Activated CD4-positive, alpha-beta T cell treated with anti-CD3 and anti-CD28 coated beads for 36 hours (primary cell): ENCODE results near the gene MESD. TPM values are rescaled to one million over a fixed set of nuclear protein-coding genes. Genes with fewer than 3 reads are reported as not detected.

Experiments
- ATAC-seq: fragments of 200-7000 bp; cut with Tn5 transposase; one replicate; pipeline ENCODE4 v1.10.0; 2021; ENCODE audit warnings: mild to moderate bottlenecking, moderate library complexity
- CTCF ChIA-PET: fragments of 350-600 bp; sonication (Branson Sonifier 250); formaldehyde crosslinking; loops from one replicate; lab custom pipeline; 2021; ENCODE audit warnings: antibody characterized with exemption; lab: Charles Lee
- POLR2A ChIA-PET: fragments of 350-600 bp; sonication (Branson Sonifier 250); formaldehyde crosslinking; loops from one replicate; lab custom pipeline; 2021; ENCODE audit warnings: antibody characterized with exemption, inconsistent platforms; lab: Charles Lee
- DNase-seq: peaks from one replicate; pipeline ENCODE4 v3.0.0-alpha.2; 2020
- H3K27ac Mint-ChIP-seq: one replicate; pipeline ENCODE4 v1.8.0; 2021; ENCODE audit warnings: mixed read lengths
- H3K27me3 Mint-ChIP-seq: one replicate; pipeline ENCODE4 v1.8.0; 2021; ENCODE audit warnings: mixed read lengths
- H3K36me3 Mint-ChIP-seq: one replicate; pipeline ENCODE4 v1.8.0; 2021; ENCODE audit warnings: low read depth, mixed read lengths
- H3K4me1 Mint-ChIP-seq: one replicate; pipeline ENCODE4 v1.8.0; 2021; ENCODE audit warnings: mixed read lengths
- H3K4me3 Mint-ChIP-seq: one replicate; pipeline ENCODE4 v1.8.0; 2021; ENCODE audit warnings: mild to moderate bottlenecking, moderate library complexity, mixed read lengths
- H3K9me3 Mint-ChIP-seq: one replicate; pipeline ENCODE4 v1.8.0; 2021; ENCODE audit warnings: low read depth, mixed read lengths
- intact Hi-C, 2 experiments: fragments of 100-400 bp; cut with DNase I in 1 of 2; cut with micrococcal nuclease in 1 of 2; formaldehyde crosslinking; loops; one replicate each; pipeline versions ENCODE4 v1.14.2 to v1.15.1; 2022 to 2024; cut with DNase I, micrococcal nuclease
- total RNA-seq, 2 experiments: library from RNA; stranded (reverse); gene quantifications; one replicate each; pipeline ENCODE4 v1.2.3, GENCODE V29; 2021

Gene MESD
- total RNA-seq, 2 experiments from 2014 or later = 18.6 to 21.7 TPM

GRCh38 chr15:80937718-80938117 lies 51.9 kb downstream of the MESD start:
- H3K4me3 Mint-ChIP-seq = no peak overlapping the region
- ChIA-PET POLR2A (no interaction called here), CTCF (interaction anchor here (0.7 to 1.2 kb wide), 2 partner anchors 11 to 32 kb away, joined by 4 read pairs; no protein-coding TSS in a partner anchor)
- peaks cover 7% of the 10 kb centered on the region for H3K36me3 Mint-ChIP-seq
- no peaks in the 10 kb centered on the region for H3K9me3 Mint-ChIP-seq
- no peaks in the 10 kb centered on the region for H3K27me3 Mint-ChIP-seq
- no peaks in the 10 kb centered on the region for H3K4me1 Mint-ChIP-seq
- intact Hi-C loops = no loop called here
- no peak overlapping the region for H3K27ac Mint-ChIP-seq
- DNase-seq (no peak), ATAC-seq (no peak)

- H3K4me3 Mint-ChIP-seq = no peak overlapping the region
- H3K27me3 Mint-ChIP-seq = no peaks in the 10 kb centered on the region
- POLR2A ChIA-PET = no interaction called here
- no peaks in the 10 kb centered on the region for H3K4me1 Mint-ChIP-seq
- ATAC-seq = no peak
- no peak overlapping the region for H3K27ac Mint-ChIP-seq
- DNase-seq = no peak
- H3K36me3 Mint-ChIP-seq = peaks cover 7% of the 10 kb centered on the region
- CTCF ChIA-PET = interaction anchor here (1.0 kb wide), 1 partner anchor 38 kb away, joined by 3 read pairs; no protein-coding TSS in a partner anchor
- intact Hi-C loops = no loop called here
- no peaks in the 10 kb centered on the region for H3K9me3 Mint-ChIP-seq
Measured at GRCh38 chr15:80936288-80937078, 53.1 kb downstream of the MESD start.

GRCh38 chr15:80934761-80935221 lies 54.8 kb downstream of the MESD start:
- intact Hi-C loops = no loop called here
- DNase-seq (no peak), ATAC-seq (no peak)
- H3K36me3 Mint-ChIP-seq = peaks cover 8% of the 10 kb centered on the region
- ChIA-PET CTCF (interaction anchor here (0.8 to 1.8 kb wide), 3 partner anchors 139 to 1052 kb away, joined by 3 to 5 read pairs (median 3); no protein-coding TSS in a partner anchor), POLR2A (no interaction called here)
- H3K27me3 Mint-ChIP-seq = no peaks in the 10 kb centered on the region
- H3K27ac Mint-ChIP-seq = no peak overlapping the region
- no peaks in the 10 kb centered on the region for H3K9me3 Mint-ChIP-seq
- no peak overlapping the region for H3K4me3 Mint-ChIP-seq
- H3K4me1 Mint-ChIP-seq = no peaks in the 10 kb centered on the region

- POLR2A ChIA-PET = no interaction called here
- CTCF ChIA-PET = no interaction called here
- H3K27me3 Mint-ChIP-seq = no peaks in the 10 kb centered on the region
- no peak overlapping the region for H3K4me3 Mint-ChIP-seq
- intact Hi-C loops = no loop called here
- no peak for ATAC-seq
- H3K4me1 Mint-ChIP-seq = no peaks in the 10 kb centered on the region
- DNase-seq = no peak
- peaks cover 8% of the 10 kb centered on the region for H3K36me3 Mint-ChIP-seq
- H3K27ac Mint-ChIP-seq = no peak overlapping the region
- no peaks in the 10 kb centered on the region for H3K9me3 Mint-ChIP-seq
Measured at GRCh38 chr15:80932989-80933388, 56.6 kb downstream of the MESD start.

GRCh38 chr15:80932513-80932815 lies 57.2 kb downstream of the MESD start:
- H3K36me3 Mint-ChIP-seq = peaks cover 8% of the 10 kb centered on the region
- no peak overlapping the region for H3K27ac Mint-ChIP-seq
- no peaks in the 10 kb centered on the region for H3K4me1 Mint-ChIP-seq
- DNase-seq (no peak), ATAC-seq (no peak)
- no peaks in the 10 kb centered on the region for H3K9me3 Mint-ChIP-seq
- CTCF ChIA-PET = no interaction called here
- no peaks in the 10 kb centered on the region for H3K27me3 Mint-ChIP-seq
- intact Hi-C loops = no loop called here
- H3K4me3 Mint-ChIP-seq = no peak overlapping the region
- POLR2A ChIA-PET = no interaction called here

- peaks cover 8% of the 10 kb centered on the region for H3K36me3 Mint-ChIP-seq
- H3K4me3 Mint-ChIP-seq = no peak overlapping the region
- no peaks in the 10 kb centered on the region for H3K27me3 Mint-ChIP-seq
- intact Hi-C loops = no loop called here
- ChIA-PET POLR2A (no interaction called here), CTCF (no interaction called here)
- DNase-seq = no peak
- H3K27ac Mint-ChIP-seq = no peak overlapping the region
- no peaks in the 10 kb centered on the region for H3K9me3 Mint-ChIP-seq
- no peaks in the 10 kb centered on the region for H3K4me1 Mint-ChIP-seq
- ATAC-seq = no peak
Measured at GRCh38 chr15:80931721-80932512, 57.7 kb downstream of the MESD start.

- Mint-ChIP-seq H3K27ac (no peak overlapping the region), H3K9me3 (no peaks in the 10 kb centered on the region), H3K27me3 (no peaks in the 10 kb centered on the region), H3K4me3 (no peak overlapping the region), H3K36me3 (peaks cover 4% of the 10 kb centered on the region), H3K4me1 (no peaks in the 10 kb centered on the region)
- POLR2A ChIA-PET = no interaction called here
- DNase-seq (no peak), ATAC-seq (no peak)
- CTCF ChIA-PET = no interaction called here
- intact Hi-C loops = no loop called here
Measured at GRCh38 chr15:80931191-80931590, 58.4 kb downstream of the MESD start.

GRCh38 chr15:80929689-80930088 lies 59.9 kb downstream of the MESD start:
- H3K4me1 Mint-ChIP-seq = no peaks in the 10 kb centered on the region
- intact Hi-C loops = no loop called here
- ATAC-seq (no peak), DNase-seq (no peak)
- no peaks in the 10 kb centered on the region for H3K9me3 Mint-ChIP-seq
- no peaks in the 10 kb centered on the region for H3K27me3 Mint-ChIP-seq
- H3K27ac Mint-ChIP-seq = no peak overlapping the region
- H3K4me3 Mint-ChIP-seq = no peak overlapping the region
- ChIA-PET CTCF (no interaction called here), POLR2A (no interaction called here)
- peaks cover 2% of the 10 kb centered on the region for H3K36me3 Mint-ChIP-seq

- no peak for ATAC-seq
- no peak overlapping the region for H3K4me3 Mint-ChIP-seq
- no peaks in the 10 kb centered on the region for H3K4me1 Mint-ChIP-seq
- intact Hi-C loops = no loop called here
- no peak for DNase-seq
- ChIA-PET POLR2A (no interaction called here), CTCF (no interaction called here)
- no peaks in the 10 kb centered on the region for H3K9me3 Mint-ChIP-seq
- no peak overlapping the region for H3K27ac Mint-ChIP-seq
- peaks cover 2% of the 10 kb centered on the region for H3K36me3 Mint-ChIP-seq
- H3K27me3 Mint-ChIP-seq = no peaks in the 10 kb centered on the region
Measured at GRCh38 chr15:80929225-80929624, 60.4 kb downstream of the MESD start.

- ATAC-seq (no peak), DNase-seq (no peak)
- H3K4me1 Mint-ChIP-seq = peaks cover 6% of the 10 kb centered on the region
- H3K27ac Mint-ChIP-seq = no peak overlapping the region
- ChIA-PET POLR2A (no interaction called here), CTCF (interaction anchor here (0.6 to 1.1 kb wide), 2 partner anchors 29 to 44 kb away, joined by 3 to 4 read pairs; no protein-coding TSS in a partner anchor)
- intact Hi-C loops = no loop called here
- H3K4me3 Mint-ChIP-seq = no peak overlapping the region
- no peaks in the 10 kb centered on the region for H3K27me3 Mint-ChIP-seq
- peaks cover 2% of the 10 kb centered on the region for H3K36me3 Mint-ChIP-seq
- no peaks in the 10 kb centered on the region for H3K9me3 Mint-ChIP-seq
Measured at GRCh38 chr15:80926126-80926525, 63.5 kb downstream of the MESD start.

- H3K4me3 Mint-ChIP-seq = no peak overlapping the region
- ATAC-seq (no peak), DNase-seq (no peak)
- H3K36me3 Mint-ChIP-seq = peaks cover under 1% of the 10 kb centered on the region
- POLR2A ChIA-PET = no interaction called here
- CTCF ChIA-PET = interaction anchor here (1.1 kb wide), 1 partner anchor 45 kb away, joined by 4 read pairs; no protein-coding TSS in a partner anchor
- intact Hi-C loops = no loop called here
- H3K4me1 Mint-ChIP-seq = peaks cover 11% of the 10 kb centered on the region
- no peaks in the 10 kb centered on the region for H3K9me3 Mint-ChIP-seq
- H3K27ac Mint-ChIP-seq = no peak overlapping the region
- no peaks in the 10 kb centered on the region for H3K27me3 Mint-ChIP-seq
Measured at GRCh38 chr15:80925597-80926059, 64.0 kb downstream of the MESD start.
